Spleen (tissue), 7 donors: ENCODE measurements around the gene SH2D3C.

Source experiments
- CTCF ChIP-seq, 11 experiments: fragments of 200-600 bp in 7 of 11; fragments of 450-650 bp in 4 of 11; sonication (generic) in 4 of 11; IDR thresholded peaks in 8 of 11; conservative IDR thresholded peaks in 3 of 11; 1 replicate in 7 of 11; 2 replicates in 4 of 11; pipeline versions ENCODE4 v1.4.0 to v1.8.0; 2016 to 2021; ENCODE audit warnings: antibody characterized with exemption in 11 of 11, inconsistent platforms in 4 of 11, mild to moderate bottlenecking in 1 of 11
- POLR2AphosphoS5 ChIP-seq, 3 donors: sonication (generic); formaldehyde crosslinking; IDR thresholded peaks; one replicate each; pipeline ENCODE4 v1.5.1; 2017; ENCODE audit warnings: antibody characterized with exemption in 3 of 3
- donor health status: DM: no; HTN: no; CAD: no; lungs with moderate emphysema.
- donor health status: DM: no; HTN: no; CAD: no.
- donor health status: DM: no; HTN: no; CAD: no.

DNA sequence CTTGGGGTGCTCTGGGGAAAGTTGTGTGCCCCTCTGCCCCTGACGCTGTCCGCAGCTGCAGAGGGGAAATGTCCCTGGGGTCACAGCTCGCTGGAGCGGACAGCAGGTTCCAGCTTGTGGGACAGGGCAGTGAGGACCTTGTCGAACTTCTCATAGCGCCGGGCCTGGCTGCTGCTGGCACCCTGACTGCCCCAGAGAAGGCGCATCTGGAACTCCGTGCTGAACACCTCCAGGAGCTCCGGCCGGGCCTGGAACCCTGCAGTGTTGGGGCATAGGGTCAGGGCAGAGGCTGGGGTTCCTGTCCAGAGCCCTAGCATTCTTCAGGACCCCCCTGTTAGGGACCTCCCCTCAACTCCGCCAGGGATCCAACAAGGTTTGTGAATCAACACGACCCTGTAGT lies 39.8 kb downstream of the SH2D3C start:
- no peak for TF ChIP-seq CTCF (IDR thresholded peaks at IDR 0.05 in 8 of 11, conservative IDR thresholded peaks at IDR 0.05 in 3 of 11)
- TF ChIP-seq POLR2AphosphoS5 (IDR thresholded peaks at IDR 0.05), result peak in 2 of 3 donors; percentile 36 to 46
